ENCODE data around the gene CHAF1A. TPM values are rescaled to one million over a fixed set of nuclear protein-coding genes. Genes with fewer than 3 reads are reported as not detected.

Gene CHAF1A
- total and polyA plus RNA-seq, 4 donors = 1.0 to 20.8 (median 2.5) TPM

- WGBS = 47% methylated on average over 24 of the region's 24 CpGs
- Histone ChIP-seq H3K27ac (ENCODE audit: low read depth in 1 of 2, low read length in 2 of 2) (peak overlapping the region; percentile 48 to 58), H3K4me3 (ENCODE audit: low read depth in 1 of 3, low read length in 3 of 3) (no peak overlapping the region), H3K9me3 (ENCODE audit: control insufficient read depth in 4 of 4, low read length in 3 of 4) (no peaks in the 10 kb centered on the region), H3K9ac (ENCODE audit: low read depth in 1 of 2, low read length in 2 of 2) (no peak overlapping the region), H3K27me3 (ENCODE audit: control insufficient read depth in 4 of 4, insufficient read depth in 4 of 4, low read length in 3 of 4) (no peaks in the 10 kb centered on the region), H3K36me3 (ENCODE audit: control insufficient read depth in 4 of 4, insufficient read depth in 3 of 4, low read depth in 1 of 4, low read length in 3 of 4) (peaks cover 16 to 77% (median 37%) of the 10 kb centered on the region in 4 donors), H3K4me1 (ENCODE audit: control insufficient read depth in 4 of 4, insufficient read depth in 4 of 4, low read length in 3 of 4) (peaks cover 0 to 33% (median 16%) of the 10 kb centered on the region in 4 donors)
- TF ChIP-seq TAF1 (conservative IDR thresholded peaks at IDR 0.05) (no peak), RXRA (IDR thresholded peaks at IDR 0.05) (peak; percentile 59 to 78), SP1 (IDR thresholded peaks at IDR 0.05) (peak; percentile 26), CTCF (IDR thresholded peaks at IDR 0.05; ENCODE audit: low read depth, low read length, missing input control) (peak; percentile 15), HNF4A (conservative IDR thresholded peaks at IDR 0.05) (peak; percentile 10 to 62), RAD21 (IDR thresholded peaks at IDR 0.05) (no peak), YY1 (IDR thresholded peaks at IDR 0.05) (peak; percentile 1), GABPA (IDR thresholded peaks at IDR 0.05 in 1 of 2, conservative IDR thresholded peaks at IDR 0.05 in 1 of 2) (peak in 1 of 2 donors; percentile 45)
- no peak for DNase-seq (ENCODE audit: low spot score)
Observed at GRCh38 chr19:4449022-4449638, 46.7 kb downstream of the CHAF1A start.

- no peak overlapping the region for H3K9ac ChIP-seq (ENCODE audit: low read depth in 1 of 2, low read length in 2 of 2)
- H3K36me3 ChIP-seq (ENCODE audit: control insufficient read depth in 4 of 4, insufficient read depth in 3 of 4, low read depth in 1 of 4, low read length in 3 of 4) = peaks cover 16 to 73% (median 38%) of the 10 kb centered on the region in 4 donors
- H3K4me1 ChIP-seq (ENCODE audit: control insufficient read depth in 4 of 4, insufficient read depth in 4 of 4, low read length in 3 of 4) = peaks cover 0 to 33% (median 16%) of the 10 kb centered on the region in 4 donors
- peak overlapping the region; percentile 48 to 58 for H3K27ac ChIP-seq (ENCODE audit: low read depth in 1 of 2, low read length in 2 of 2)
- H3K27me3 ChIP-seq (ENCODE audit: control insufficient read depth in 4 of 4, insufficient read depth in 4 of 4, low read length in 3 of 4) = no peaks in the 10 kb centered on the region
- DNase-seq (ENCODE audit: low spot score) = no peak
- H3K4me3 ChIP-seq (ENCODE audit: low read depth in 1 of 3, low read length in 3 of 3) = no peak overlapping the region
- no peaks in the 10 kb centered on the region for H3K9me3 ChIP-seq (ENCODE audit: control insufficient read depth in 4 of 4, low read length in 3 of 4)
- WGBS = 89% methylated on average over 9 of the region's 9 CpGs
- TF ChIP-seq REST (IDR thresholded peaks at IDR 0.05) = no peak
- no peak for TF ChIP-seq CTCF (IDR thresholded peaks at IDR 0.05; ENCODE audit: low read depth, low read length, missing input control)
- no peak for TF ChIP-seq HNF4G (IDR thresholded peaks at IDR 0.05)
- TF ChIP-seq JUND (IDR thresholded peaks at IDR 0.05) = no peak
- TF ChIP-seq ZBTB33 (IDR thresholded peaks at IDR 0.05) = no peak
- TF ChIP-seq MAX (IDR thresholded peaks at IDR 0.05) = no peak
Observed at GRCh38 chr19:4449639-4450028, 47.2 kb downstream of the CHAF1A start.
